Lower leg skin (tissue), 4 donors: ENCODE data around the gene MGAT3. TPM values are rescaled to one million over a fixed set of nuclear protein-coding genes. Genes with fewer than 3 reads are reported as not detected.

Experiments
- DNase-seq, 2 donors: peaks; one replicate each; pipeline ENCODE4 v3.0.0-alpha.2; 2019; ENCODE audit warnings: low spot score in 2 of 2
- H3K4me3 ChIP-seq: fragments of 200-600 bp; sonication (generic); 2 replicates; pipeline ENCODE4 v1.5.1; 2017; ENCODE audit warnings: mild to moderate bottlenecking, low read depth; ENCODE audit not compliant: poor library complexity, severe bottlenecking
- POLR2A ChIP-seq, 2 donors: fragments of 450-650 bp; IDR thresholded peaks; one replicate each; pipeline ENCODE4 v1.6.1; 2016 to 2017; ENCODE audit warnings: antibody characterized with exemption in 2 of 2, mild to moderate bottlenecking in 1 of 2, moderate library complexity in 1 of 2
- WGBS, 2 donors: methylation state at CpG; one replicate each; pipeline ENCODE4 v1.1.5; 2018; 5-methylcytosine and 5-hydroxymethylcytosine counted together
- intact Hi-C: fragments of 100-400 bp; cut with DNase I; formaldehyde crosslinking; loops from one replicate; pipeline ENCODE4 v1.15.0; 2023; ENCODE audit warnings: low total_unique reads
- total RNA-seq, 4 donors: library from RNA; depleted of rRNA; stranded (reverse); fragments of >200 nt; gene quantifications; one replicate each; pipeline ENCODE4 v1.1.0, GENCODE V29; 2016
- TF ChIP-seq, protein P1 (sequence below), 3 donors: fragments of 450-650 bp; IDR thresholded peaks; one replicate each; pipeline ENCODE4 v1.5.1; 2016; ENCODE audit warnings: antibody characterized with exemption in 3 of 3, mild to moderate bottlenecking in 3 of 3, moderate library complexity in 2 of 3

The MGAT3 gene
- total RNA-seq, 4 donors from 2014 or later: 1.2 to 5.5 (median 3.2) TPM

DNA sequence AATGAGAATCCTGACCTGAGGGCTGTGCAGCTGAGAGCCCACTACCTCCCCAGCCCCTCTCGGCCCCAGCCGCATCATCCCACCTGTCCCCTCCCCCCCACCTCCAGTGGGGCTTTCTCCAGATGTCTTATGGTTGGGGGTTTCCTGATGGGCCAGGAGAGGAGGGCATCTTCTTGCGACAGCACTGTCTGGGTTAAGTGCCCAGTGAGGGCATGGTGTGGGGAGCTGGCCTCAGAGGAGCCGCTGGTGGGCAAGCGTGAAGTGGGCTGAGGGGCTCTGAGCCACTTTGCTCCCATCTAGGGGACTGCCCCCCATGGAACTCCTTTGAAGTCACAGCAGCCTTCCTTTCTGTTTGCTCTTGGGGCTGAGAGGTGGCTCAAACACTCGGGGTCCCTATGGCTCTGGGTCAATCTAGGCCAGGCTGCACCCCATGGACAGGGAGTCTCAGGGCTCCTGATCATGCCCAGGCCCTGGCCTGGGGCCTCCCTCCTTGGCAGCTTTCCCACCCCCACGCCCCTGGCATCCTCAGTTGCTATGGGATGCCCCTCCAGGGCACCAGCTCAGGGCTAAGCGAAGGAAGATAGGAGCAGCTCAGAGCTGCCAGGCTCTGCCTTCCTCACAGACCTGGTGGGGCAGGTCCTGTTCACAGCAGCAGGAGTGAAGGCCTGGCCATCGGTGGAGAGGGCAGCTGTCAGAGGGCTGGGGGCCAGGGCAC lies 34.3 kb downstream of the MGAT3 start:
- no peak for DNase-seq
- no peak overlapping the region for H3K4me3 ChIP-seq
- TF ChIP-seq, protein P1, sequence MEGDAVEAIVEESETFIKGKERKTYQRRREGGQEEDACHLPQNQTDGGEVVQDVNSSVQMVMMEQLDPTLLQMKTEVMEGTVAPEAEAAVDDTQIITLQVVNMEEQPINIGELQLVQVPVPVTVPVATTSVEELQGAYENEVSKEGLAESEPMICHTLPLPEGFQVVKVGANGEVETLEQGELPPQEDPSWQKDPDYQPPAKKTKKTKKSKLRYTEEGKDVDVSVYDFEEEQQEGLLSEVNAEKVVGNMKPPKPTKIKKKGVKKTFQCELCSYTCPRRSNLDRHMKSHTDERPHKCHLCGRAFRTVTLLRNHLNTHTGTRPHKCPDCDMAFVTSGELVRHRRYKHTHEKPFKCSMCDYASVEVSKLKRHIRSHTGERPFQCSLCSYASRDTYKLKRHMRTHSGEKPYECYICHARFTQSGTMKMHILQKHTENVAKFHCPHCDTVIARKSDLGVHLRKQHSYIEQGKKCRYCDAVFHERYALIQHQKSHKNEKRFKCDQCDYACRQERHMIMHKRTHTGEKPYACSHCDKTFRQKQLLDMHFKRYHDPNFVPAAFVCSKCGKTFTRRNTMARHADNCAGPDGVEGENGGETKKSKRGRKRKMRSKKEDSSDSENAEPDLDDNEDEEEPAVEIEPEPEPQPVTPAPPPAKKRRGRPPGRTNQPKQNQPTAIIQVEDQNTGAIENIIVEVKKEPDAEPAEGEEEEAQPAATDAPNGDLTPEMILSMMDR (IDR thresholded peaks at IDR 0.05): no peak
- no peak for TF ChIP-seq POLR2A (IDR thresholded peaks at IDR 0.05)
- 68 to 80% methylated on average over 9 of the region's 9 CpGs for WGBS, 2 donors
- intact Hi-C loops: no loop called here

DNA sequence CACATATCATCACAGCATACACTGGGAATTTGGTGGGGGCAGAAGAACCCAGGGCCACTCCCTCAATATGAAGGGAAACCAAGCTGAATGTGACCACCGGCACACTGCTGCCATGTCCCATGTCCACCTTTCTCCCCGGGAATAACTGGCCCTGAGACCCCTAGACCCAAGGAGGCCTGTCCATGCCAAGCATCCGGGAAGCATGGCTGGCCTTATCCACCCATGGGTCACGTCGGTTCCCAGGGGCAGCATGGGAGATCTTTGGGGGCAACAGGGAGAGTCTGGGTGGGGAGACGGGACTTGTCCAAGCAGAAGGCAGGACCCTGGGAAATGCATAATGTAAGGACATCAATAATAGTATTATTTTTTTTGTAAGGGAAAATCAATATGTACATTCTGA lies 34.9 kb downstream of the MGAT3 start:
- TF ChIP-seq, protein P1 (IDR thresholded peaks at IDR 0.05): no peak
- TF ChIP-seq POLR2A (IDR thresholded peaks at IDR 0.05): no peak
- H3K4me3 ChIP-seq: no peak overlapping the region
- intact Hi-C loops: no loop called here
- no peak for DNase-seq
- WGBS, 2 donors: 92 to 93% methylated on average over 6 of the region's 6 CpGs

DNA sequence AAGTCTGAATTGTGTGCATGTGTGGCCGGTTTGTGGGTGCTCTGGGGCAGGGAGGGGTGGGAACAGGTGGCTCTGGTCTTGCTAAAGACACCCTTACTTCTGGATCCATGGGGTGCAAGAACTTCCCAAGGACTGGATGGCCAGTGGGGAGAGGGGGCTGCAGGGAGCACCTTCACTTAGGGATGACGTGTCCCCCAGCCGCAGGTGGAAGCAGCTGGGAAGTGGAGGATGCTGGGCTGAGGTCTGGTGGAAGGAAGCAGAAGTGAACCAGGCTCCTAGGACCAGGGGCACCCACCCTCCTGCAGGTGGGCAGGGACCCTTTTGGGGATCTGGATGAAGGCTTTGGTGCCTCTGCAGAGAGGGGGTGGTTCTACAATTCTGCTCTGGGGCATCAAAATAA lies 35.4 kb downstream of the MGAT3 start:
- no peak overlapping the region for H3K4me3 ChIP-seq
- intact Hi-C loops: no loop called here
- no peak for TF ChIP-seq POLR2A (IDR thresholded peaks at IDR 0.05)
- TF ChIP-seq, protein P1 (IDR thresholded peaks at IDR 0.05): no peak
- no peak for DNase-seq
- WGBS, 2 donors: 75 to 84% methylated on average over 3 of the region's 3 CpGs

DNA sequence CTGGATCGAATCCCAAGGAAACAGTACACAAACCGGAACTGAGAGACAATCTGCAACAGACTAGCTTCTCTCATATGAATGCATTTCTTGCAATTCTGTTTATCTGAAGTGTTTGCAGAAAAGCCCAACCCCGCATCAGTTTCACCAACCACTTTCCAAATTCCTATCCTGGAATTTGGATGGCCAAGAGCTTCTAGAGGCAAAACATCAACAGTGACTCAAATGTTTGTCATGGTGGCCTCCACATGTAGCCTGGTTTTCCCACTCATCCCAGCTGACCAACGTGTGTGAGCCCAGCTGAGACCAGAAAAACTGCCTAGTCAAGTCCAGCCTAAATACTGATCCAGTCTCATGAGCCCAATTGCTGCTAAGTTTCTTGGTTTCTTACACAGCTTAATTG lies 36.9 kb downstream of the MGAT3 start:
- H3K4me3 ChIP-seq: no peak overlapping the region
- 57 to 60% methylated on average over 4 of the region's 4 CpGs for whole genome bisulfite sequencing, 2 donors
- intact Hi-C loops: no loop called here
- TF ChIP-seq, protein P1 (IDR thresholded peaks at IDR 0.05): no peak
- no peak for TF ChIP-seq POLR2A (IDR thresholded peaks at IDR 0.05)
- no peak for DNase-seq

DNA sequence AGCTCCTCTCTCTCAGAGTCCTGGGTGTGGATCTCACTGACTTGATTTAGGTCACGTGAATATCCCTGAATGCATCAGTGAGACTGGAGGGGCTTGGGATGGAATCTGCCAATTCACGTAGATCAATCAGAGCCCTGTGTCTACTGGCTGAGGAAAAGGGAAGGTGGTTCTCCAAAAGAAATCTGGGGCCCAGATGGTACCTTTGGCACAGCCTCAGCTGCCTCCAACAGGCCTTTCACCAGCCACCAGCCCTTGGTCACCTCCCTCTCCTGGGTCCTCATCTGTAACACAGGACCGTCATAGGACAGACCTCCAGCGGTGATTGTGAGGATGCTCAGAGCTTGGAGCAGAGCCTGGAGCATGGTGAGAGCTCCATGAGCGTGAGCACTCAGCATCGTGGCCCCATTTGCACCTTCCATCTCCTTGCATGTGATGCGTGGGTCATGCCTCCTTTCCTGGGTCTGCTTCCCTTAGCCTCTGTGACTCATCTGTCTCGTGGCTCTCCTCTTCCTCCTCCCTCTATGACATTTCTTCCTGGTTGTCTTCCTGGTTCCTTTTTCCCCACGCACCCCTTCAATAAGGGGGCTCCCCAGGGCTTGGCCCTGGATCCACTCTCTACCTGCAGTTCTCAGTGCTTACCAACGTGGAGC lies 37.8 kb downstream of the MGAT3 start:
- intact Hi-C loops: no loop called here
- WGBS, 2 donors: 69 to 72% methylated on average over 10 of the region's 10 CpGs
- no peak for DNase-seq
- TF ChIP-seq POLR2A (IDR thresholded peaks at IDR 0.05): no peak
- TF ChIP-seq, protein P1 (IDR thresholded peaks at IDR 0.05): no peak
- H3K4me3 ChIP-seq: no peak overlapping the region
